Esophagus squamous epithelium (tissue), 5 donors: ENCODE data around the gene MTTP. TPM values are rescaled to one million over a fixed set of nuclear protein-coding genes. Genes with fewer than 3 reads are reported as not detected.

Experiments
- DNase-seq: peaks from one replicate; lab custom pipeline; 2025; lab: John Stamatoyannopoulos, UW
- H3K27ac ChIP-seq, 4 donors: fragments of 200-600 bp; sonication (generic); one replicate each; pipeline ENCODE4 v1.5.1; 2016 to 2019; ENCODE audit warnings: mild to moderate bottlenecking in 1 of 4
- H3K27me3 ChIP-seq, 4 donors: fragments of 200-600 bp; sonication (generic); 1 replicate in 3 of 4; 2 replicates in 1 of 4; pipeline versions ENCODE4 v1.5.1 to v1.6.0; 2017 to 2021; ENCODE audit warnings: antibody characterized with exemption in 1 of 4
- H3K36me3 ChIP-seq, 3 donors: fragments of 200-600 bp; sonication (generic); one replicate each; pipeline ENCODE4 v1.5.1; 2016 to 2019
- H3K4me1 ChIP-seq, 3 donors: fragments of 200-600 bp; sonication (generic); one replicate each; pipeline ENCODE4 v1.5.1; 2017 to 2019
- H3K4me3 ChIP-seq, 4 donors: fragments of 200-600 bp; sonication (generic); 1 replicate in 3 of 4; 2 replicates in 1 of 4; pipeline ENCODE4 v1.5.1; 2016 to 2019; ENCODE audit warnings: mild to moderate bottlenecking in 2 of 4, moderate library complexity in 1 of 4
- H3K9me3 ChIP-seq, 3 donors: fragments of 200-600 bp; sonication (generic); one replicate each; pipeline ENCODE4 v1.5.1; 2016 to 2019
- CTCF ChIP-seq, 6 experiments: fragments of 450-650 bp in 4 of 6; fragments of 200-600 bp in 2 of 6; sonication (generic) in 2 of 6; IDR thresholded peaks; one replicate each; pipeline ENCODE4 v1.5.1; 2016 to 2019; ENCODE audit warnings: antibody characterized with exemption in 6 of 6, mild to moderate bottlenecking in 4 of 6, moderate library complexity in 4 of 6
- POLR2A ChIP-seq, 4 donors: fragments of 450-650 bp; IDR thresholded peaks; one replicate each; pipeline ENCODE4 v1.6.1; 2017; ENCODE audit warnings: antibody characterized with exemption in 4 of 4, mild to moderate bottlenecking in 4 of 4, moderate library complexity in 3 of 4
- WGBS, 2 donors: methylation state at CpG; one replicate each; pipeline ENCODE4 v1.1.5; 2018; 5-methylcytosine and 5-hydroxymethylcytosine counted together
- intact Hi-C: fragments of 100-400 bp; cut with DNase I; formaldehyde crosslinking; loops from one replicate; pipeline ENCODE4 v1.15.0; 2022
- total RNA-seq, 4 donors: library from RNA; depleted of rRNA; stranded (reverse); fragments of >200 nt; gene quantifications; one replicate each; pipeline ENCODE4 v1.1.0, GENCODE V29; 2016
- donor health status: DM: yes; HTN: yes; CAD: no.

MTTP gene
- total RNA-seq, 4 donors from 2014 or later = 0.13 to 0.41 (median 0.19) TPM; not detected in 1

- intact Hi-C loops = no loop called here
- Histone ChIP-seq H3K27me3 (no peaks in the 10 kb centered on the region), H3K27ac (peak overlapping the region in 1 of 4 donors; percentile 56), H3K36me3 (no peaks in the 10 kb centered on the region), H3K4me1 (peaks cover 0 to 13% (median 0%) of the 10 kb centered on the region in 3 donors), H3K9me3 (no peaks in the 10 kb centered on the region), H3K4me3 (no peak overlapping the region)
- WGBS, 2 donors = 57 to 75% methylated on average over 1 of the region's 1 CpG
- no peak for DNase-seq
- TF ChIP-seq POLR2A (IDR thresholded peaks at IDR 0.05) (no peak), CTCF (IDR thresholded peaks at IDR 0.05) (no peak)
Observed at GRCh38 chr4:99614491-99614890, 39.9 kb downstream of the MTTP start.

GRCh38 chr4:99615170-99615820, 40.7 kb downstream of the MTTP start:
- H3K36me3 ChIP-seq = no peaks in the 10 kb centered on the region
- peaks cover 0 to 13% (median 0%) of the 10 kb centered on the region in 3 donors for H3K4me1 ChIP-seq
- H3K27ac ChIP-seq = peak overlapping the region in 2 of 4 donors; percentile 33 to 56
- no peaks in the 10 kb centered on the region for H3K9me3 ChIP-seq
- DNase-seq = no peak
- H3K4me3 ChIP-seq = no peak overlapping the region
- WGBS, 2 donors = 73 to 78% methylated on average over 1 of the region's 1 CpG
- intact Hi-C loops = no loop called here
- H3K27me3 ChIP-seq = no peaks in the 10 kb centered on the region
- no peak for TF ChIP-seq POLR2A (IDR thresholded peaks at IDR 0.05)
- TF ChIP-seq CTCF (IDR thresholded peaks at IDR 0.05) = no peak

- H3K9me3 ChIP-seq = no peaks in the 10 kb centered on the region
- no peak overlapping the region for H3K27ac ChIP-seq
- TF ChIP-seq POLR2A (IDR thresholded peaks at IDR 0.05) (no peak), CTCF (IDR thresholded peaks at IDR 0.05) (no peak)
- H3K27me3 ChIP-seq = no peaks in the 10 kb centered on the region
- no peak overlapping the region for H3K4me3 ChIP-seq
- intact Hi-C loops = no loop called here
- WGBS, 2 donors = 38 to 46% methylated on average over 1 of the region's 1 CpG
- DNase-seq = no peak
- no peaks in the 10 kb centered on the region for H3K36me3 ChIP-seq
- H3K4me1 ChIP-seq = peaks cover 0 to 11% (median 0%) of the 10 kb centered on the region in 3 donors
Observed at GRCh38 chr4:99617374-99617773, 42.8 kb downstream of the MTTP start.

GRCh38 chr4:99622341-99622740, 47.7 kb downstream of the MTTP start:
- no peak for TF ChIP-seq CTCF (IDR thresholded peaks at IDR 0.05)
- no peak for TF ChIP-seq POLR2A (IDR thresholded peaks at IDR 0.05)
- 83 to 87% methylated on average over 1 of the region's 1 CpG for whole genome bisulfite sequencing, 2 donors
- H3K27me3 ChIP-seq = no peaks in the 10 kb centered on the region
- peak overlapping the region in 3 of 4 donors; percentile 20 to 78 (median 49) for H3K27ac ChIP-seq
- no peaks in the 10 kb centered on the region for H3K9me3 ChIP-seq
- intact Hi-C loops = no loop called here
- peaks cover 0 to 7% (median 0%) of the 10 kb centered on the region in 3 donors for H3K4me1 ChIP-seq
- H3K36me3 ChIP-seq = no peaks in the 10 kb centered on the region
- DNase-seq = no peak
- H3K4me3 ChIP-seq = no peak overlapping the region

- H3K4me1 ChIP-seq = peaks cover 0 to 3% (median 0%) of the 10 kb centered on the region in 3 donors
- peak overlapping the region in 3 of 4 donors; percentile 20 to 78 (median 57) for H3K27ac ChIP-seq
- H3K4me3 ChIP-seq = no peak overlapping the region
- no peaks in the 10 kb centered on the region for H3K27me3 ChIP-seq
- no peak for DNase-seq
- H3K9me3 ChIP-seq = no peaks in the 10 kb centered on the region
- WGBS, 2 donors = 44 to 59% methylated on average over 4 of the region's 4 CpGs
- no peaks in the 10 kb centered on the region for H3K36me3 ChIP-seq
- TF ChIP-seq CTCF (IDR thresholded peaks at IDR 0.05) = no peak
- TF ChIP-seq POLR2A (IDR thresholded peaks at IDR 0.05) = no peak
- intact Hi-C loops = no loop called here
Observed at GRCh38 chr4:99624141-99624719, 49.6 kb downstream of the MTTP start.
